Activated CD4-positive, alpha-beta memory T cell treated with anti-CD3 and anti-CD28 coated beads for 36 hours (primary cell): Measurements from ENCODE around the gene NAA30. TPM values are rescaled to one million over a fixed set of nuclear protein-coding genes. Genes with fewer than 3 reads are reported as not detected.
A peak's percentile ranks its signal among the peaks of the same experiment; 100 is the strongest.

Experiments
- CTCF ChIA-PET: fragments of 350-600 bp; sonication (Branson Sonifier 250); formaldehyde crosslinking; loops from one replicate; lab custom pipeline; 2021; ENCODE audit warnings: antibody characterized with exemption, inconsistent platforms; lab: Charles Lee
- POLR2A ChIA-PET: fragments of 350-600 bp; sonication (Branson Sonifier 250); formaldehyde crosslinking; loops from one replicate; lab custom pipeline; 2021; ENCODE audit warnings: antibody characterized with exemption; lab: Charles Lee
- DNase-seq: peaks from one replicate; pipeline ENCODE4 v3.0.0-alpha.2; 2020
- H3K27ac Mint-ChIP-seq: one replicate; pipeline ENCODE4 v1.8.0; 2021; ENCODE audit warnings: mixed read lengths
- H3K27me3 Mint-ChIP-seq: one replicate; pipeline ENCODE4 v1.8.0; 2021; ENCODE audit warnings: mixed read lengths
- H3K36me3 Mint-ChIP-seq: one replicate; pipeline ENCODE4 v1.8.0; 2021; ENCODE audit warnings: mixed read lengths
- H3K4me1 Mint-ChIP-seq: one replicate; pipeline ENCODE4 v1.8.0; 2021; ENCODE audit warnings: low read depth, mixed read lengths
- H3K4me3 Mint-ChIP-seq: one replicate; pipeline ENCODE4 v1.8.0; 2021; ENCODE audit warnings: mild to moderate bottlenecking, mixed read lengths
- H3K9me3 Mint-ChIP-seq: one replicate; pipeline ENCODE4 v1.8.0; 2021; ENCODE audit warnings: mixed read lengths
- intact Hi-C: fragments of 100-400 bp; cut with micrococcal nuclease; formaldehyde crosslinking; loops from one replicate; pipeline ENCODE4 v1.15.1; 2023
- total RNA-seq, 2 experiments: library from RNA; stranded (reverse); gene quantifications; one replicate each; pipeline ENCODE4 v1.2.3, GENCODE V29; 2021

The NAA30 gene
- total RNA-seq, 2 experiments from 2014 or later = 14.4 to 16.9 TPM

- POLR2A ChIA-PET = interaction anchor here (2.2 kb wide), 1 partner anchor 11 kb away, joined by 5 read pairs; the partner anchor contains the start of gene NAA30
- Mint-ChIP-seq H3K9me3 (no peaks in the 10 kb centered on the region), H3K27me3 (no peaks in the 10 kb centered on the region), H3K36me3 (peaks cover 25% of the 10 kb centered on the region), H3K4me1 (peaks cover 40% of the 10 kb centered on the region), H3K4me3 (peak overlapping the region; percentile 55), H3K27ac (no peak overlapping the region)
- CTCF ChIA-PET = no interaction called here
- DNase-seq = no peak
- intact Hi-C loops = no loop called here
These were observed 11.9 kb downstream of the NAA30 start for GRCh38 chr14:57402173-57402852.

GRCh38 chr14:57403521-57403864, 13.1 kb downstream of the NAA30 start:
- Mint-ChIP-seq H3K36me3 (peaks cover 30% of the 10 kb centered on the region), H3K9me3 (no peaks in the 10 kb centered on the region), H3K27me3 (no peaks in the 10 kb centered on the region), H3K4me3 (no peak overlapping the region), H3K27ac (no peak overlapping the region), H3K4me1 (peaks cover 45% of the 10 kb centered on the region)
- intact Hi-C loops = loop anchor here (1.0 kb wide), 1 partner anchor 13 kb away; the partner anchor contains the start of gene NAA30
- DNase-seq = peak; percentile 27
- POLR2A ChIA-PET = interaction anchor here (2.2 kb wide), 1 partner anchor 13 kb away, joined by 5 read pairs; the partner anchor contains the start of gene NAA30
- CTCF ChIA-PET = interaction anchor here (0.6 kb wide), 1 partner anchor 12 kb away, joined by 5 read pairs; no protein-coding TSS in a partner anchor

GRCh38 chr14:57405562-57405961, 15.2 kb downstream of the NAA30 start:
- Mint-ChIP-seq H3K36me3 (peaks cover 35% of the 10 kb centered on the region), H3K27me3 (no peaks in the 10 kb centered on the region), H3K4me1 (peaks cover 39% of the 10 kb centered on the region), H3K9me3 (no peaks in the 10 kb centered on the region), H3K4me3 (no peak overlapping the region), H3K27ac (no peak overlapping the region)
- no peak for DNase-seq
- POLR2A ChIA-PET = no interaction called here
- intact Hi-C loops = no loop called here
- CTCF ChIA-PET = interaction anchor here (0.6 to 1.0 kb wide), 2 partner anchors 11 to 136 kb away, joined by 3 read pairs; partner anchors contain the start of genes AP5M1 and EXOC5

- Mint-ChIP-seq H3K4me3 (no peak overlapping the region), H3K9me3 (no peaks in the 10 kb centered on the region), H3K27me3 (no peaks in the 10 kb centered on the region), H3K4me1 (peaks cover 34% of the 10 kb centered on the region), H3K36me3 (peaks cover 32% of the 10 kb centered on the region), H3K27ac (no peak overlapping the region)
- intact Hi-C loops = no loop called here
- no peak for DNase-seq
- ChIA-PET POLR2A (no interaction called here), CTCF (interaction anchor here (0.7 kb wide), 1 partner anchor 8 kb away, joined by 3 read pairs; no protein-coding TSS in a partner anchor)
These were observed 17.7 kb downstream of the NAA30 start for GRCh38 chr14:57408037-57408436.

- Mint-ChIP-seq H3K27me3 (no peaks in the 10 kb centered on the region), H3K36me3 (peaks cover 32% of the 10 kb centered on the region), H3K4me3 (no peak overlapping the region), H3K27ac (no peak overlapping the region), H3K9me3 (no peaks in the 10 kb centered on the region), H3K4me1 (peaks cover 28% of the 10 kb centered on the region)
- DNase-seq = no peak
- POLR2A ChIA-PET = no interaction called here
- CTCF ChIA-PET = no interaction called here
- intact Hi-C loops = no loop called here
These were observed 18.2 kb downstream of the NAA30 start for GRCh38 chr14:57408634-57409033.

- Mint-ChIP-seq H3K4me3 (no peak overlapping the region), H3K4me1 (peaks cover 17% of the 10 kb centered on the region), H3K27me3 (no peaks in the 10 kb centered on the region), H3K9me3 (no peaks in the 10 kb centered on the region), H3K36me3 (peaks cover 21% of the 10 kb centered on the region), H3K27ac (no peak overlapping the region)
- ChIA-PET POLR2A (no interaction called here), CTCF (no interaction called here)
- intact Hi-C loops = no loop called here
- no peak for DNase-seq
These were observed 22.0 kb downstream of the NAA30 start for GRCh38 chr14:57412341-57412740.

GRCh38 chr14:57413849-57414248, 23.5 kb downstream of the NAA30 start:
- H3K36me3 Mint-ChIP-seq = peaks cover 15% of the 10 kb centered on the region
- H3K9me3 Mint-ChIP-seq = no peaks in the 10 kb centered on the region
- intact Hi-C loops = no loop called here
- ChIA-PET POLR2A (no interaction called here), CTCF (no interaction called here)
- H3K27ac Mint-ChIP-seq = no peak overlapping the region
- H3K27me3 Mint-ChIP-seq = no peaks in the 10 kb centered on the region
- no peak overlapping the region for H3K4me3 Mint-ChIP-seq
- peaks cover 12% of the 10 kb centered on the region for H3K4me1 Mint-ChIP-seq
- DNase-seq = no peak

- intact Hi-C loops = no loop called here
These were observed 26.8 kb downstream of the NAA30 start for GRCh38 chr14:57417228-57417627.

GRCh38 chr14:57418999-57419398, 28.6 kb downstream of the NAA30 start:
- H3K27me3 Mint-ChIP-seq = no peaks in the 10 kb centered on the region
- peaks cover 3% of the 10 kb centered on the region for H3K4me1 Mint-ChIP-seq
- H3K4me3 Mint-ChIP-seq = no peak overlapping the region
- H3K27ac Mint-ChIP-seq = no peak overlapping the region
- no peaks in the 10 kb centered on the region for H3K9me3 Mint-ChIP-seq
- no peak for DNase-seq
- ChIA-PET CTCF (no interaction called here), POLR2A (no interaction called here)
- intact Hi-C loops = no loop called here
- no peaks in the 10 kb centered on the region for H3K36me3 Mint-ChIP-seq

More at GRCh38 chr14:57417228-57417627, 26.8 kb downstream of the NAA30 start:
- Mint-ChIP-seq H3K27ac (no peak overlapping the region), H3K4me1 (peaks cover 8% of the 10 kb centered on the region), H3K27me3 (no peaks in the 10 kb centered on the region), H3K36me3 (peaks cover under 1% of the 10 kb centered on the region), H3K9me3 (no peaks in the 10 kb centered on the region), H3K4me3 (no peak overlapping the region)
- DNase-seq = no peak
- CTCF ChIA-PET = no interaction called here
- POLR2A ChIA-PET = no interaction called here

- intact Hi-C loops = no loop called here
- CTCF ChIA-PET = no interaction called here
- H3K36me3 Mint-ChIP-seq = no peaks in the 10 kb centered on the region
- H3K9me3 Mint-ChIP-seq = no peaks in the 10 kb centered on the region
- no peak for DNase-seq
- no peak overlapping the region for H3K4me3 Mint-ChIP-seq
- POLR2A ChIA-PET = no interaction called here
- H3K27ac Mint-ChIP-seq = no peak overlapping the region
- H3K27me3 Mint-ChIP-seq = peaks cover 2% of the 10 kb centered on the region
- peaks cover 3% of the 10 kb centered on the region for H3K4me1 Mint-ChIP-seq
These were observed 29.6 kb downstream of the NAA30 start for GRCh38 chr14:57420033-57420432.

GRCh38 chr14:57420986-57421385, 30.6 kb downstream of the NAA30 start:
- H3K27ac Mint-ChIP-seq = no peak overlapping the region
- CTCF ChIA-PET = no interaction called here
- H3K4me1 Mint-ChIP-seq = peaks cover 3% of the 10 kb centered on the region
- no peak for DNase-seq
- POLR2A ChIA-PET = no interaction called here
- no peaks in the 10 kb centered on the region for H3K9me3 Mint-ChIP-seq
- no peaks in the 10 kb centered on the region for H3K36me3 Mint-ChIP-seq
- intact Hi-C loops = no loop called here
- peaks cover 2% of the 10 kb centered on the region for H3K27me3 Mint-ChIP-seq
- no peak overlapping the region for H3K4me3 Mint-ChIP-seq

- H3K36me3 Mint-ChIP-seq = no peaks in the 10 kb centered on the region
- no peak overlapping the region for H3K27ac Mint-ChIP-seq
- H3K9me3 Mint-ChIP-seq = peaks cover 2% of the 10 kb centered on the region
- H3K27me3 Mint-ChIP-seq = no peaks in the 10 kb centered on the region
- H3K4me3 Mint-ChIP-seq = no peak overlapping the region
- intact Hi-C loops = no loop called here
- no peak for DNase-seq
- POLR2A ChIA-PET = no interaction called here
- no peaks in the 10 kb centered on the region for H3K4me1 Mint-ChIP-seq
- CTCF ChIA-PET = no interaction called here
These were observed 45.5 kb downstream of the NAA30 start for GRCh38 chr14:57435923-57436322.
